Upper lobe of left lung (tissue), 4 donors: ENCODE results near the gene FAM217A.

Source experiments
- CTCF ChIP-seq, 6 experiments: fragments of 450-650 bp in 4 of 6; fragments of 200-600 bp in 2 of 6; sonication (generic) in 2 of 6; IDR thresholded peaks; one replicate each; pipeline ENCODE4 v1.5.1; 2016 to 2019; ENCODE audit warnings: antibody characterized with exemption in 6 of 6
- EP300 ChIP-seq, 4 donors: sonication (generic); formaldehyde crosslinking; IDR thresholded peaks; one replicate each; pipeline ENCODE4 v1.5.1; 2017; ENCODE audit warnings: antibody characterized with exemption in 4 of 4, control low read depth in 2 of 4
- POLR2A ChIP-seq, 4 donors: fragments of 450-650 bp; IDR thresholded peaks; one replicate each; pipeline ENCODE4 v1.5.1; 2016 to 2017; ENCODE audit warnings: antibody characterized with exemption in 4 of 4, mild to moderate bottlenecking in 2 of 4
- POLR2AphosphoS5 ChIP-seq, 2 donors: sonication (generic); formaldehyde crosslinking; IDR thresholded peaks; one replicate each; pipeline ENCODE4 v1.5.1; 2017; ENCODE audit warnings: antibody characterized with exemption in 2 of 2

- TF ChIP-seq CTCF (IDR thresholded peaks at IDR 0.05) (no peak), POLR2A (IDR thresholded peaks at IDR 0.05) (no peak), POLR2AphosphoS5 (IDR thresholded peaks at IDR 0.05) (no peak), EP300 (IDR thresholded peaks at IDR 0.05) (no peak)
Observed at GRCh38 chr6:4023240-4023639, 55.7 kb downstream of the FAM217A start.
